GM19351 (cell line): ENCODE measurements around the gene ABHD17A.
"Not testable (repeated sequence)": the region's sequence is repeated elsewhere in the genome, so short reads cannot be mapped to it uniquely, and the experiment has no call there.

Source experiments
- ATAC-seq: cut with Tn5 transposase; IDR thresholded peaks from one replicate; pipeline ENCODE4 v1.9.1; 2021; ENCODE audit warnings: mild to moderate bottlenecking, moderate library complexity; ENCODE audit not compliant: unreplicated experiment

ABHD17A gene

DNA sequence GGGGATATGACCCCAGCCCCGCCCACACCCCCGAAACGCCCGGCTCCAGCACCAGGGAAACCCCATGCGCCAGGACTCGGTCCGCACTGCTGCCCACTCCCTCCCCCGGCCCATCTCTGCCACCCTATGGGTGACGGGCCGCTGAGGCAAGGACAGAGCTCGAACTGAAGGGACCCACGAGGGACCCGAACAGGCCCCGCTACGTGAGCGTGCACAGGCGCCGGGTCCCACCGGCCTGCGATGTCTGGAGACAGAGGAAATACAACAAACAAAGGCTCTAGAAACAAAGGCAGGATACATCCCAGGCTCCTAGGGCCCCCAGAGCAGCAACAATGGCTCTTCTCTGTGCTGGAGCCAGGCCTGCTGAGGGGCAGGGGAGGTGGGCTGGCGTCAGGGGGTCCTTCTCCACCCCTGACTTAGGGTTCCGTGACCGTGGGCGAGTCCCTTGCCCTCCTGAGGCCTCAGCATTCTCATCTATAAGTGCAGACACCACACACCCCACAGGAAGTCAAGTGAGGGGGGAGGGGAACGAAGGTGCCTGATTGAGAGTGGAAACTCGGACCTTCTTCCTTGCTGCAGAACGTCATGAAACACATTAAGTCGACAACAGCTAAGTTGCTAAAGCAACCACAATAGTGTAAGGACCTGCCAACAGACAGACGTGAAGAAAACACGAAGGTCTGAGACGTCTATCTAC lies 3.1 kb downstream of the ABHD17A start:
- ATAC-seq, result no peak

DNA sequence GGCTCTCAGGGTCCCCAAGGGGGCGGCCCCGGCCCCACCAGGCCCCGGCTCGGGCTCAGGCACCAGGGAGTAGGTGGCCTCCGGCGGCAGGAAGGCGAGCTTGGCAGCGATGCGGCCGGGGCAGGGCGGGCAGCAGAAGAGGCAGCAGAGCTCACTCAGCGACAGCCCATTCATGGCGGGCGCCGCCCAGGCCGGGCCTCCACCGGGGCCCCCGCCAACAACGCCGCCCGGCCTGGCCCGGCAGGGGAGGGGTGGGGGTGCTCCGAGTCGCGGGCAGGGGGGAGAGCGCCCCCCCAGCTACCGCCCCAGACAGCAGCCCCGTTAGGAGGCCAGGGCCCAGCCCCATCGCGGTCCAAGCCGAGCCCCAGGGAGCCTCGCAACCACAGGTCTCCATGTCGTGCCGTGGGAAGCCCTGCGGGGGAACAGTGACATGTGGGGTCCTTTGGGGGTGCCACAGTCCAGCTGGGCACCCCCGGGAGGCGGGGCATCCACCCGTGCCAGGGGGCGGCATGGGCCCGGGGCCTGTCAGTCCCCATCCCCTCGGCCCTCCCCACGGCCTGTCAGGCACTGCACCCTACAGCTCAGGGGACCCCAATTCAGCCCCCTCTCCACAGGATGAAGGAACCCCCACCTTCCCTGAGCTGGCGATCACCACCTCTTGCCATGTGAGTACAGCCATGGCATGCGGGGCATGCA lies 3.8 kb downstream of the ABHD17A start:
- not testable (repeated sequence) for ATAC-seq

DNA sequence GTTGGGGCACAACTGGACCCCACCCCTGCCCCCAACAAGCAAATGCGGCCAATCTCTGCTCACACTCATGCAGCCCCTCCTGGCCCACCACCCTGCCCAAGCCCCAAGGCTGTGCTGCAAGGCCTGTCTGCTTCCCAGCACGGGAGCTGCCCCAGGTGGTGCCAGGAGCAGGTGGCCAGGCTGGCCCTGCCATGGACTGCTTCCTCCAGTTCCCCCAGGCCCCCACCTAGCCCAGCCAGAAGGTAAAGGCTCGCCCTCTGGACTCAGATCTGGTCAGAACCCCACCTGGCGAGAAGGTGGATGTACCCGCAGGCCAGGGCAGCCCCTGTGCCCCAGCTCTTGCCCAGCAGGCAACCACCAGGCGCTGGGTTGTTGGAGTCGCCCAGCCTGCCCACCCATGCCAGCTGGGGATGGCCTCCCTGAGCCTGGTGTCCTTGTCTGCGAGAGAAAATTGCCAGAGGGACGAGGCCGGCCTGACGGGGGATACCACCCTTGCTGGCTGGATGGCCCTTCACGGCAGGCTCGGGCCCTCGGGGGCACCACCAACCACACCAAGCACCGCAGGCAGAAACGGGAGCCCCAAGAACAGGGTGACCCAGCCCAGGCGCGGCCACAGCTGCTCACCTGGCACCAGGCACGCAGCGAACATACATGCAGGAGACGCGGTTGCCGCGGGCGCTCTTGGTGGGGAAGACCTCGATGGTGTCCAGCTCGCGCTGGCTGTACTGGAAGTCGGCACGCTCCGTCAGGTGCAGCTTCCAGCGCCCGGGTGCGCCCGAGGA lies 4.5 kb downstream of the ABHD17A start:
- ATAC-seq, result no peak

DNA sequence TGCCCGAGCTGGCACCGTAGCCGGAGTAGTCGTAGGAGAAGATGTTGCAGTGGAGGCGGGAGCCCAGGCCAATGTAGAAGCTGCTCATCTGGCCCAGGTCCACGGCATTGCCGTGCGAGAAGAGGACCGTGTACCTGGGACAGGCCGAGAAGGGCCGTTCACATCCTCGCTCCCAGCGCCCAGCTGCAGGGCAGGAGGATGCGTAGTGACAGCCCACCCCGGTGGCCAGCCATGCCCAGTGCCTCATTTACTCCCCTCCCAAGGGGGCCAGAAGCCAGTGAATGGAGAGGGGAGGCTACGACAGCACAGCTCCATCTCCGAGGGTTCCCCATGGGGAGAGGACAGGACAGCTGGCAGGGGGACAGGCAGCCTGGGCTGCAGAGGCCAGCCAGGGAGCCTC lies 5.3 kb downstream of the ABHD17A start:
- ATAC-seq, result not testable (repeated sequence)

DNA sequence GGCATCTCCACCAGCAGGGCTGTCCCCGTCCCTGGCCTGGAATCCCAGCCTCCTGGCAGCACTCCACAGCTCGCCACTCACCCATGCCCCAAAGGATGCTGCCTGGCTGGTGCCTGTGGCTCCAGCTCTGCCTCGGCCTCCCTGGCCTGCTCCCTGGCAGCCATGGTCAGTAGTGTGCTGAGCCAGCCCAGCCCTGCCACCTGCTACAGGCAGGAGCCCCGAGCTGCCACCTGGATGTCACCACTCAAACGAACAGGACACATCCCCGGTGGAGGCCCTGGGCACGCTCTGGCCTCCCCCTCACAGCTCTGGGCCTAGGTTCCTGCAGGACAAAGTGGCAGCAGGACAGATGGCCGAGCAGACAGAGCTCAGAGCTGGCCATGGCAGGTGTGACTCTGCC lies 6.7 kb downstream of the ABHD17A start:
- ATAC-seq, result not testable (repeated sequence)

DNA sequence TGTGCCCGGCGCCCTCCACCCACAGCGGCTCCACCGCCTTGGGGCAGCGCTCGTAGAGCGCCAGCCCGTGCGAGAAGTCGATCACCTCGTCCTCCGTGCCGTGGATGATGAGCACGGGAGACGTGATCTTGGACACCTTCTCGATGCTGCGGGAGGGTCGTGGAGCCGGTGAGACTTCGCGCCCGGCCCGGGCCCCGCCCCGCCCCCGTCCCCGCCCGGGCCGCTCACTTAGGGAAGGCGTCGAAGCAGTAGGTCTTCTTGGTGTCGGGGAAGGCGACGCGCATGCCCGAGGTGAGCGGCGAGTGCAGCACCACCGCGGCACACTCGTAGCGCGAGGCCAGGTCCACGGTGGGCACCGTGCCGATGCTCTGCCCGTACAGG lies 8.0 kb downstream of the ABHD17A start:
- not testable (repeated sequence) for ATAC-seq

DNA sequence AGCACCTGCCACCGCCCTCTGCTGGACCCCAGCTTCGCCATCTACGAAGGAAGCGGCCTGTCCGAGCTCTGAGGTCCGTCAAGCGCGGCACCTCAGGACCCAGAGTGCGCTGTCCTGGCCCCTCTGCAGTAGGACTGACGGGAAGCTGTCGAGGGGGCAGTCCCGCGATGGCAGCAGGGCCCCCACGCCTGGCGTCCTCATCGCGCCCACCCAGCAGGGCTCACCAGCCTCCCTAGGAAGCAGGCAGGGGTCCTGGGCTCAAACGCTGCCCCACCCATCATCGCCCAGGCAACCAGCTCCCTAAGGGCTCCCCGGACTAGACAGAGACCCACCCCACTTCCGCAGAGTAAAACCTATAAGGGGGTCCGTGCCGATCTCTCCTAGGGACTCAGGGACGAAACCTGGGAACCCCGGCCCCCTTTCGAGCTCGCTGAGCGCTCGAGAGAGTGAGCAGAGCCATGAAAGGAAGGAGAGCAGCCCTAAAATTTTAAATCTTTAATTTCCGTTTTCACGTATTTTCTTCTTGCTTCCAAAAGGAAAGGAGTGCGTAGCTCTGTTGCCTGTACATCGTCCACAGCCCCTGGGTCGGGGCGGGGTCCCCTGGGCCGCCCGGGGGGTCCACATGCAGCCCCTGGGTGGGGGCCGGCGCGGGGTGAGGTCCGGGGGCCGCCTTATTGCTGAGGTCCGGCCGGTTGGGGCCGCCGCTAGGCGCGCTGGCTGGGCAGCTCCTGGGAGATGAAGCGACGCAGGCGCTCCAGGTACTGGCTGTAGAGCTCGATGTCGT lies 8.6 kb downstream of the ABHD17A start:
- not testable (repeated sequence) for ATAC-seq

DNA sequence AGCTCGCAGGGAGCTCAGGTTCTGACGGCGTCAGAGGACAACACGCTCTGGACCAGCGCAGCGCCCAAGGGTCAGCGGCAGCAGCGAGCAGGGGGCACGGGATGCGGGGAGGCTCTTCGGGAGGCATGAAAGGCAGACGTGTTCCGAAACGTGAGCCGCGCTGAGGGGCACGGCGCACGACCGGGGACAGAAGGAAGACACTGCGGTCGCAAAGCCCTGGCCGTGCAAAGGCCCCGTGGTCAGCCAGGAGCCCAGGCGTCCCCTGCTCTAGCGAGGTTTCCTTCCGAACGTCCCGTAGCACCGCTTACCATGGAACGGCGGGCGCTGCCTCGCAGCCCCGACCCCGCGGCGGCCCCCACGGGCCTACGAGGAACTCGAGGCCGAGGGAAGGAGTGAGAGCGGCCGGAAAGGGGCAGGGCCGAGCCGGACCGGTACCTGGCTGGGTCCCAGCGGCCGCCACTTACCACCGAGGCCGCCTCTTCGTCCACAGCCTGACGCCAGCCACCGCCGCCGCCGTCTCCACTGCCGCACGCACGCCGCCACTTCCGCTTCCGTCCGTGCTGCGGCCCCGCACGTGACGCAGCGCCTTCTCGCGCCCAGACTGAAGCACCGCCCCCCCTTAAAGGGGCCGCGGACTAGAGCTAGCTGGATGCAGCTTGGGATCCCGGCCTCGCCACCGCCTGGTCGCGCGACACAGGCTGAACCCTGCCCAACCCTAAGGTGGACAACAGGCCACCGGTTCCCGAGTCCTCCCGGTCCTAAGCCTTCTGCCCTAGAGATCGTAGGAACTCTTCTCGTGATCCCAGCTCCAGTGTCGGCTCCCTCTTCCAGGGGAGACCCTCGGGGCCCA lies 9.4 kb downstream of the ABHD17A start:
- ATAC-seq, result peak; percentile 92

DNA sequence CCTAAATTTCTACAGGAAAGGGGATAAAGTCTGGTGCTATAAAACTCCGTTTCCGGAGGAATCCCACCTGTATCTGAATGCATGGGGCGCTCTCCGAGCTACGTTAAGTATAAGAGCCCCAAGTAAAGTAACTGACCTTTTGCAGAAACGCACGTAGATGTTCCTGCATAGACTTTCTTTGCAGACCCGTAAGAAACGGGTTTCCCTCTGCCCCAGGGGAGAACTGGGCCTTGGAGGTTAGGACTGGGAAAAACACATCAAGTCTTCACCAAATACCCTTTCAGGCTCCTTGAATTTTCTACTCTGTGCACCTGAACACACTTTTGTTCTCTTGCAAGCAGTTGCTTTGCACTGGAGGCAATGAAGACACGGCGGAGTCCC lies 10.0 kb downstream of the ABHD17A start:
- not testable (repeated sequence) for ATAC-seq

DNA sequence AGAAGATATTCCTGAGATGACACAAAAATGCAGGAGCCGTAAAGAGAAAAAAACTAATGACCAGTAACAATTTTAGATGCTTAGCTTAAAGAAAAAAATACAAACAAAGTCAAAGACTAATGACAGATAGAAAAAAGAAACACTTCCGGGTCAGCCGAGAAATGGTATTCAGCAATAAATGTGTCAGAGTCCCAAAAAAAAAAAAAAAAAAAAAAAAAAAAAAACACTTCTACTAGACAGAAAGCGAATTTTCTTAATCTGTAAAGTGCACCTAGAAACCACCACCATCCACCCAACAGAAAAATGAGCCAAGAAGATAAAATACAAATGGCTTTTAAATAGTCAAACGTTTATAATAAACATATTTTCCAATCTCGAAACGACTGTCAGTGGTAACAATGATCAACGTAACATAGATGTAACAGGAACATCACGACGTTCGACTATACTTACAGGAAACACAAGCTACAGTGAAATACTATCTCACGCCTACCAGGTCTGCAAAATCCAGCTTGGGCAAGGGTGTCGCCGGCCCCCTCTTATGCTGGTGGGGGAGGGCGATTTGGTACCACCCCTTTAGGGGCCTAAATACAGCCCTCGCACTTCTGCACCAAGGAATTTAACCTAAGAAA lies 10.6 kb downstream of the ABHD17A start:
- no peak for ATAC-seq

DNA sequence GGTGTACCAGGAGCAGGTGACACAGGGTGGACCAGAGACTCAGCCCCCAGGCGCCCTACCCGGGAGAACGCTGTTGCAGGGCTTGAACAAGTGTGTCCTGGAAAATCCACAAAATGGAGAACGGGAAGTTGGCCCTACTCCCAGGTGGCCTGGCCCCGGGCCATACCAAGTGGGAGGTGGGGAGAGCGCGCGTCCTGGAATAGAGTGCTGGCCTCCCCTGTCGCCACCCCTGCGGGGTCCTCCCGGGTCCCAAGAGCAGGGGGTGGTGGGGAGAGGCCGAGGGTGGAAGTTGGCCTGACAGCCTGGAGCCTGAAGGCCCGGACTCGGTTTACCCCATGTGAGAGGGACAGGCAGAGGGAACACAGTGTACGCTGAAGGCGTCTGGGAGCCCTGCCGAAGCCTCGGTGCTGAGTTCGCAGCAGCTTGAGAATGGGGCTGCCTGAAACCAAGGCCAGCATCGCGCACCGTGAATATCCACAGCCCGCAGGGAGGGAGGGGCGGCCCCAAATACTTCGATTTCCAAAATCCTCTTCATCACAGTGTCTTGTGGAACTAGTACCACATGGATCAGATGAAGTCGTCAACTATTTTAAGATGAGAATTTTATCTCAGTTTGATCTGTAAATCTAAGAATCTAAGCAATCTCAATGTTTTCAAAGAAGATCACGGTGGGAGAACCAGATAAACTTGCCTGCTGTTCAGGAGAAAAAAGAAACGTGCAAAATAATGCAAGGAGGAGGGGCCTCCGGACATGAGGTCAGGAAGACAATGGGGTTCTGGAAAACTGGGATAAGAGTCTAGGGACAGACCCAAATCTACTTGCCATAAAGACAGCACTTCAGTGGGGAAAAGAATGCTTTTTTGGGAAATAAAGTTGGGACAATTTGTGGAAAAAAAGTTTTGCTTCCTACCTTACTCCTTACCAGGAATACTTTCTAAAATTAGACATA lies 11.5 kb downstream of the ABHD17A start:
- no peak for ATAC-seq

DNA sequence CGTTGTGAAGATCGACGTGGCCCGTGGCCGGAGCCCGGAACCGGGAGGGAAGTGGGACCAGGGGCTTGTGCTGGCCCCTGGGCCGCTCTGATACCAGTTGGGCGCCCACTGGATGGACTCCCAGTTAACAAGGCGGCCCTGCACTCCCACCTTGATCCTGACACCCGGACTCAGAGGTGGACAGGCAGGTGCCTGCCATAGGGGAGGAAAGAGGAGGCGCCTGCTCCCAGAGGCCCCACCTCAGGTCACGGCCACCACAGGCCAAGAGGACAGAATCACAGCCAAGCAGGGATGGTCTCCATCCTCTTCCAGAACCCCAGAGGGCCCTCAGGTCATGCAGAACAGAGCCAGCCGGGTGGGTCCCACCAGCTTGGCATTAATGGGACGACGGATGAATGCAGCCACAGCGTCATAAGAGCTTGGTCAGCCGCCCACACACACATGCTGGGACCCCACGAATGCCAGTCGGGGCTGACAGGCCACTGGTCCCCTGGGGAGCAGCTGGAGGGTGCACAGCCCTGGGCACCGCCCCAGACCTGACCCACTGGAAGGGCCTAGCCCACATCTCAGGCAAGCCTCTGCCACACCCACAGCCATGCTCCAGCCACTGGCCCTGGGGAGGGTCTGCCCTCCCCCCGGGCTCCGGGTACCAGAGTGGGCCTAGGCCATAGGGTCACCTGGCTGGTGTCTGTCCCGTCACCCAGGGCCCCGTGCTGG lies 12.3 kb downstream of the ABHD17A start:
- ATAC-seq, result no peak

DNA sequence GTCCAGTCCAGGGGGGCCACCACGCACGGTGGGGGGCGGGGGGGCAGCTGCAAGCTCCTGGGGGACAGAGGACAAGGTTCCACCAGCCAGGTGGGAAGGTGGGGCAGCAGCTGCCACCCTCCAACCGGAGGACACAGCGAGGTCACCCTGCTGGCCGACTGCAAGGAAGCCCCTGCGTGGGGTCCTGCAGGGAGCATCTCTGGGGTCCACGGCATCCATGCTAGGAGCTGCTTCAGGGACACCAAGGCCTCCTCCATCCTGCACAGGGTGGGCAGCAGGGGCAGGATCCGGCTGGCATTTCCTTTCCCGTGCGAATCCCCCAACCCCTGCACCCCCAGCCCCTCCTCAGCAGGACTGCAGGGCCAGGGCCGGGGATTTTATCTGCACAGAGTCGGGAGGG lies 13.7 kb downstream of the ABHD17A start:
- ATAC-seq, result no peak

DNA sequence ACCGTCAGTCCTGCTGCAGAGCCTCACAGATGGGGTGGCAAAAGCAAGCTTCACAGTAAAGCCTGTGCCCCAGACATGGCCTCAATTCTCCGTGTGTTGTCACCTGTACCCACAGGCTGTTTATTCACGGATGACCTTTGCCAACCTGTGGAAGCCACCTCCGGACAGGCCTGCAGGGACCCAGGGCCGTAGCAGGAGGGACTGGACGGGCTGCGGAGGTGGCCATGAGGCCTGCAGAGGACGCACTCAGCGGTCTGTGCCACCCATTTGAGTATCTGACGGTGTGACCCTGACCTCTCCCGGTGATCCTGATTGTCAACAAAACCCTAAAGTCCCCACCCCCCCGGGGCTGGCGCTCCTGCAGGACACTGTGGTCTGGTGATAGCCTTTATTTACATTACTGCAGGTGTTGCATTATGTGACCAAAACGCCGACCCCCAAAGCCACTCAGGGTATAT lies 14.1 kb downstream of the ABHD17A start:
- ATAC-seq, result no peak

DNA sequence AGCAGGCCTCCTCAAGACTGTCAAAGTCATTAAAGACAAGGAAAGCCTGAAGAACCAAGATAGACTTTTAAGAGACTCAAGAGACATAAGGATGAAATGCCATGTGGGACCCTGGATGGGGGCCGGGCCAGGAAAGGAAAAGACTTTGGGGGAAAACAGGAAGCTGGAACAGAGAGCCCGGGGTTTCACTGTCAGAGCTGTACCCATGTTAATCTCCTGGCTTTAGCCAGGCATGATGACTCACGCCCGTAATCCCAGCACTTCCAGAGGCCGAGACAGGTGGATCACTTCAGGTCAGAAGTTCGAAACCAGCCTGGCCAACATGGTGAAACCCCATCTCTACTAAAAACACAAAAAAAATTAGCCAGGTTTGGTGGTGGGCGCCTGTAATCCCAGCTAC lies 16.3 kb downstream of the ABHD17A start:
- ATAC-seq, result no peak

DNA sequence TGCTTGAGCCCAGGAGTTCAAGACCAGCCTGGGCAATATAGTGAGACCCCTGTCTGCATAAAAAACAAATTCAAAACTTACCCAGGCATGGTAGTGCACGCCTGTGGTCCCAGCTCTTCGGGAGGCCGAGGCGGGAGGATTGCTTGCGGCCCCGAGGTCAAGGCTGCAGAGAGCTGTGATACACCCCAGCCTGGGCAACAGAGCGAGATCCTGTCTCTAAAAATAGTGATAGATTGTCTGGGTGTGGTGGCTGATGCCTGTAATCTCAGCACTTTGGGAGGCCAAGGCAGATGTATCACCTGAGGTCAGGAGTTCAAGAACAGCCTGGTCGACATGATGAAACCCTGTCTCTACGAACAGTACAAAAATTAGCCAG lies 18.0 kb downstream of the ABHD17A start:
- ATAC-seq, result no peak

DNA sequence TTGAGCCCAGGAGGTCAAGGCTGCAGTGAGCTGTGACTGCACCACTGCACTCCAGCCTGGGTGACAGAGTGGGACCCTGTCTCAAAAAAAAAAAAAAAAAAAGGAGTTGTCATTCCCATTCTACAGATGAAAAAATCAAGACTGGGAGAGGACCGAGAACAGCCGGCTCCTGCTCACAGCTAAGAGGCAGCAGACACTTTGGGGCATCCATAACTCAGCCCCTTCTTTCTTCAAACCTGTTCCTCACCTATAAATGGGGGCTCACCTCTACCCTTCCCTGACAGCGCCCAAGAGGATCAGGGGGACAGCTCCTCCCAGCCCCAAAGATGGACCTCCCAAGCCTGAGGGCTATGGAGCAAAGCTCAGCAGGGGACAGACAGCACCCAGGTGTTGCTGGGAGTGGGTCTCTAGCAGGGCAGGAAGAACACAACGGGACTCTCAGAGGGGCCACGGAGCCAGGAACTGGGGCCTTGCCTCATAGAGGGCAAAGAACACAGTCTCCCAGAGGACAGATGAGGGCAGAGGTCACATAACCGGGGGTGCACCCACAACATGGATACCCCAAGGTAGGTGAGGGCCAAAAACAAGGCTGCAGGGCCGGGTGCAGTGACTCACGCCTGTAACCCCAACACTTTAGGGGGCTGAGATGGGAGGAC lies 18.5 kb downstream of the ABHD17A start:
- ATAC-seq, result no peak
